ENCODE measurements around the gene AHI1. TPM values are rescaled to one million over a fixed set of nuclear protein-coding genes. Genes with fewer than 3 reads are reported as not detected.
"Not testable (repeated sequence)": the region's sequence is repeated elsewhere in the genome, so short reads cannot be mapped to it uniquely, and the experiment has no call there.

AHI1 gene
- total RNA-seq, 1 donor from 2014 or later, result 33.5 TPM

- DNase-seq (ENCODE audit: extremely low spot score, unreplicated experiment), result no peak
- no peaks in the 10 kb centered on the region for H3K9me3 Mint-ChIP-seq (ENCODE audit: unreplicated experiment)
- H3K36me3 Mint-ChIP-seq (ENCODE audit: unreplicated experiment), result peaks cover 3% of the 10 kb centered on the region
- no peak overlapping the region for H3K4me3 Mint-ChIP-seq (ENCODE audit: unreplicated experiment)
- H3K4me1 Mint-ChIP-seq (ENCODE audit: unreplicated experiment), result no peaks in the 10 kb centered on the region
- H3K27me3 Mint-ChIP-seq (ENCODE audit: unreplicated experiment), result no peaks in the 10 kb centered on the region
- H3K27ac Mint-ChIP-seq (ENCODE audit: unreplicated experiment), result no peak overlapping the region
- TF ChIP-seq CTCF (IDR thresholded peaks at IDR 0.05), result no peak
Measured at GRCh38 chr6:135380793-135381192, 116.7 kb downstream of the AHI1 start.

DNA sequence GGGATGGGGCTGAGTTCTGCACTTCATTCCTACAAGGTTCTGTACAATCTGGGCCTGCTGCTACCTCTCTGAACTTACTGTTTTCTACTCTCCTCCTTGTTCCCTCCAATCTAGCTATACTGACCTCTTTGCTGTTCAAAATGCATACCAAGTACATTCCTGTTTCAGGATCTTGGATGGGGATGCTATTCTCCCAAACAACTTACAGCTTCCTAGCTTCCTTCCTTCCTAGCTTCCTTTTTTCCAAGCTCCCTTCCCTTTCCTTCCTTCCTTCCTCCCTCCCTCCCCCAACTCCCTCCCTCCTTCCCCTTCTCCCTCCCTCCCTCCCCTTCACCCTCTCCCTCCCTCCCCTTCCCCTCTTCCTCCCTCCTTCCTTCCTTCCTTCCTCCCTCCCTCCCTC is 117.9 kb downstream of the AHI1 start:
- no peak for DNase-seq (ENCODE audit: extremely low spot score, unreplicated experiment)
- no peaks in the 10 kb centered on the region for H3K27me3 Mint-ChIP-seq (ENCODE audit: unreplicated experiment)

GRCh38 chr6:135372758-135373157 is 124.8 kb downstream of the AHI1 start:
- Mint-ChIP-seq H3K4me1 (ENCODE audit: unreplicated experiment) (no peaks in the 10 kb centered on the region), H3K27ac (ENCODE audit: unreplicated experiment) (no peak overlapping the region), H3K36me3 (ENCODE audit: unreplicated experiment) (peaks cover 20% of the 10 kb centered on the region), H3K4me3 (ENCODE audit: unreplicated experiment) (no peak overlapping the region), H3K27me3 (ENCODE audit: unreplicated experiment) (no peaks in the 10 kb centered on the region), H3K9me3 (ENCODE audit: unreplicated experiment) (peaks cover 15% of the 10 kb centered on the region)
- no peak for TF ChIP-seq CTCF (IDR thresholded peaks at IDR 0.05)
- no peak for DNase-seq (ENCODE audit: extremely low spot score, unreplicated experiment)

More for the DNA sequence above, 117.9 kb downstream of the AHI1 start:
- Mint-ChIP-seq H3K36me3 (ENCODE audit: unreplicated experiment) (no peaks in the 10 kb centered on the region), H3K27ac (ENCODE audit: unreplicated experiment) (no peak overlapping the region), H3K9me3 (ENCODE audit: unreplicated experiment) (no peaks in the 10 kb centered on the region), H3K4me1 (ENCODE audit: unreplicated experiment) (no peaks in the 10 kb centered on the region), H3K4me3 (ENCODE audit: unreplicated experiment) (no peak overlapping the region)
- no peak for TF ChIP-seq CTCF (IDR thresholded peaks at IDR 0.05)

- Mint-ChIP-seq H3K4me1 (ENCODE audit: unreplicated experiment) (peaks cover 10% of the 10 kb centered on the region), H3K9me3 (ENCODE audit: unreplicated experiment) (peaks cover 40% of the 10 kb centered on the region), H3K36me3 (ENCODE audit: unreplicated experiment) (peaks cover 24% of the 10 kb centered on the region)
- DNase-seq (ENCODE audit: extremely low spot score, unreplicated experiment); H3K27ac Mint-ChIP-seq (ENCODE audit: unreplicated experiment); H3K4me3 Mint-ChIP-seq (ENCODE audit: unreplicated experiment); H3K27me3 Mint-ChIP-seq (ENCODE audit: unreplicated experiment): not testable (repeated sequence)
Measured at GRCh38 chr6:135363622-135364021, 133.9 kb downstream of the AHI1 start.

DNA sequence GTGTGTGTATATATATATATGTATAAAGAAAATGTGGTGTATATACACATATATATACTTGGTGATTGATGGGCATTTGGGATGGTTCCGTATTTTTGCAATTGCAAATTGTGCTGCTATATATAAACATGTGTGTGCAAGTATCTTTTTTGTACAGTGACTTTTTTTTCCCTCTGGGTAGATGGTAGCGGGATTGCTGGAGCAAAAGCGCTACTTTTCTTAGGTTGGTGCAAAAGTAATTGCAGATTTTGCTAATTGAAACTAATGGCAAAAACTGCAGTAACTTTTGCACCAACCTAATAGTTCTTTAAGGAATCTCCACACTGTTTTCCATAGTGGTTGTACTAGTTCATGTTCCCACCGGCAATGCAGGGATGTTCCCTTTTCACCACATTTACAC is 135.4 kb downstream of the AHI1 start:
- DNase-seq (ENCODE audit: extremely low spot score, unreplicated experiment), result no peak
- no peaks in the 10 kb centered on the region for H3K27me3 Mint-ChIP-seq (ENCODE audit: unreplicated experiment)
- no peak for TF ChIP-seq CTCF (IDR thresholded peaks at IDR 0.05)
- H3K4me3 Mint-ChIP-seq (ENCODE audit: unreplicated experiment), result no peak overlapping the region
- no peak overlapping the region for H3K27ac Mint-ChIP-seq (ENCODE audit: unreplicated experiment)
- H3K4me1 Mint-ChIP-seq (ENCODE audit: unreplicated experiment), result peaks cover 21% of the 10 kb centered on the region
- H3K36me3 Mint-ChIP-seq (ENCODE audit: unreplicated experiment), result peaks cover 13% of the 10 kb centered on the region
- peaks cover 30% of the 10 kb centered on the region for H3K9me3 Mint-ChIP-seq (ENCODE audit: unreplicated experiment)

- no peak for DNase-seq (ENCODE audit: extremely low spot score, unreplicated experiment)
- Mint-ChIP-seq H3K36me3 (ENCODE audit: unreplicated experiment) (peaks cover 7% of the 10 kb centered on the region), H3K4me3 (ENCODE audit: unreplicated experiment) (no peak overlapping the region), H3K4me1 (ENCODE audit: unreplicated experiment) (peaks cover 21% of the 10 kb centered on the region), H3K9me3 (ENCODE audit: unreplicated experiment) (peaks cover 10% of the 10 kb centered on the region), H3K27ac (ENCODE audit: unreplicated experiment) (no peak overlapping the region), H3K27me3 (ENCODE audit: unreplicated experiment) (no peaks in the 10 kb centered on the region)
- no peak for TF ChIP-seq CTCF (IDR thresholded peaks at IDR 0.05)
Measured at GRCh38 chr6:135360222-135360621, 137.3 kb downstream of the AHI1 start.

Measured in osteocyte (in vitro differentiated cells).